Measurements from ENCODE around the gene GALNT14. TPM values are rescaled to one million over a fixed set of nuclear protein-coding genes. Genes with fewer than 3 reads are reported as not detected.

GALNT14 gene
- polyA plus RNA-seq, 1 donor from 2014 or later, result 0.68 TPM

DNA sequence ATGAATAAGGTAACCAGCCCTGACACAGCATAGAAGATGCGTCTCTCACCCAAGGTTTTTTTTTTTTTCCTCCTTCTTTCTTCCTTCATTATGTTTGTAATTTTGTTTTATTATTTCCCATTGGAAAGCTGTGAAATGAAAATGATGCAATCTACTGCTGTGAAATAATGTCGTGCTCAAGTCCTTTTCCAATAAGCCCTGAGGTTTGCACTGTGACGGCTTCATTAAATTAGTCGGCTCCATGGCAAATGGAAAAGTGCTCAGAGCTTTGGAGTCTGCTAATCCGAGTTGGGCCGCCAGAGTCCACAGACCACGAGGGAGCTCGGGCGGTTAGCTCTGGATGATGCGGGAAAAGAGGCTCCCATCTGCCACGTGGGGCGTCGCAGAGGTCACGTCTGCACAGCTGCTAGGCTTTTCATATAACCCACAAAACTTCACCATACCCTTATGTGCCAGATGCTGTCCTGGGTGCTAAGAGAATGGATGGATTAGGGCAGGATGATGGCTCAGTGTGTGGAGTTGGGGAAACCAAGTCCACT lies 238.7 kb downstream of the GALNT14 start:
- Mint-ChIP-seq H3K4me1 (no peaks in the 10 kb centered on the region), H3K36me3 (peaks cover 4% of the 10 kb centered on the region), H3K27ac (no peak overlapping the region), H3K9me3 (peaks cover 0 to 4% (median 4%) of the 10 kb centered on the region in 3 donors), H3K27me3 (no peaks in the 10 kb centered on the region), H3K4me3 (peak overlapping the region in 1 of 4 donors; percentile 9)

DNA sequence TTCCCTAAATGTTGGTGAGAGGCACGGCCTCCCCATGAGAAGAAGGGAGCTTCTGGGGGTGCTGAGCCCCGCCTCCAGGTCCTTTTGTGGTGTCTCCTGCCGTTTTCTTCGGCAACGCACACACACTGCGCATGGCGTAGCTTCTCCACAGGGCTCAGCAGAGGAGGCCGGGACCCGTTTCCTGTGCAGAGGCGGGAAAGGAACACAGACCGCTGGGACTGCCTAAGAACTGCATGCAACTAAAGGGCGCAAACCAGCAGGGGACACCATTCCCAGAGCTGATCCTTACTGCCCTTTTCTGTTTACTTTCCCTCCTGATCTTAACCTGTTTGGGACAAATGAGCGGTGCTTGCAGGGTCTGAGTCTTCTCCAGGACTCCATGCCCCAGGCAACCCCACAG lies 240.7 kb downstream of the GALNT14 start:
- H3K27ac Mint-ChIP-seq, result no peak overlapping the region
- peaks cover 0 to 4% (median 4%) of the 10 kb centered on the region in 3 donors for H3K9me3 Mint-ChIP-seq
- H3K36me3 Mint-ChIP-seq, result peaks cover 2% of the 10 kb centered on the region

DNA sequence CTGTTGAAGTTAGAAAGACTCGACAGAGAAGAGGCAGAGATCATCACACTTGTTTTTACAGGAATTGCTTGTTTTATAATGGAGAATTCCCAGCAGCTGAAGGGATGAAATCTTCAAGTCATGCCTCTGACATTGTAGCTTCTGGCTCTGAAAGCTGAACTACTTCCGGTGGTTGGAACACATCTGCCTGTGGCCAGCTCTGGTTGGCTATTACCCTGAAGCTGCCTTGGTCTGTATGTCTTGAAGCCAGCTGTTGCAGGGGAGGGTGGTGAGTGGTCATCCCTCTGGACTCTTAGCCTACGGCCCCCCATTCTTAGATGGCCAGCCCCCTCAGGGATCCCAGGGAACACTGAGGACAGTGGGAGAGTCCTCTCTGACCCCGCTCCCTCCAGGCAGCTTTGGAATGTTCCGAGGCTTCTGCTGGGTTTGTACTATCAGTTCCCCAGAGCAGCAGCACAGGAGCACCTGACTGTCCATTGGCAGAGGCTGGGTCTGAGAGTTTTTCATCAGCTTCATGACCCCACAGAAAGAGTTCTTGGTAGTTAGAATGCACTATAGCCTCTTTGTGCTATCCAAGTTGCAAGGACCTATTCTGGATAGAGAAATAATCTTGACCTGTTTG lies 243.6 kb downstream of the GALNT14 start:
- no peaks in the 10 kb centered on the region for H3K36me3 Mint-ChIP-seq
- no peaks in the 10 kb centered on the region for H3K4me1 Mint-ChIP-seq
- H3K9me3 Mint-ChIP-seq, result peaks cover 0 to 4% (median 4%) of the 10 kb centered on the region in 3 donors
- no peak overlapping the region for H3K4me3 Mint-ChIP-seq
- H3K27me3 Mint-ChIP-seq, result no peaks in the 10 kb centered on the region
- no peak overlapping the region for H3K27ac Mint-ChIP-seq

More for the DNA sequence above, 240.7 kb downstream of the GALNT14 start:
- Mint-ChIP-seq H3K27me3 (no peaks in the 10 kb centered on the region), H3K4me3 (no peak overlapping the region), H3K4me1 (no peaks in the 10 kb centered on the region)

- Mint-ChIP-seq H3K4me1 (no peaks in the 10 kb centered on the region), H3K36me3 (no peaks in the 10 kb centered on the region), H3K27ac (no peak overlapping the region), H3K4me3 (no peak overlapping the region), H3K9me3 (no peaks in the 10 kb centered on the region), H3K27me3 (no peaks in the 10 kb centered on the region)
Observed at GRCh38 chr2:30888852-30889409, 249.3 kb downstream of the GALNT14 start.

- Mint-ChIP-seq H3K9me3 (no peaks in the 10 kb centered on the region), H3K27ac (no peak overlapping the region), H3K4me3 (no peak overlapping the region), H3K36me3 (peaks cover 4% of the 10 kb centered on the region), H3K4me1 (no peaks in the 10 kb centered on the region), H3K27me3 (peaks cover 4% of the 10 kb centered on the region)
Observed at GRCh38 chr2:30886080-30886479, 252.2 kb downstream of the GALNT14 start.

GRCh38 chr2:30883822-30884221 lies 254.4 kb downstream of the GALNT14 start:
- H3K4me1 Mint-ChIP-seq, result no peaks in the 10 kb centered on the region
- no peaks in the 10 kb centered on the region for H3K9me3 Mint-ChIP-seq
- peaks cover 4% of the 10 kb centered on the region for H3K36me3 Mint-ChIP-seq
- H3K27me3 Mint-ChIP-seq, result peaks cover 4% of the 10 kb centered on the region
- H3K27ac Mint-ChIP-seq, result no peak overlapping the region
- no peak overlapping the region for H3K4me3 Mint-ChIP-seq

DNA sequence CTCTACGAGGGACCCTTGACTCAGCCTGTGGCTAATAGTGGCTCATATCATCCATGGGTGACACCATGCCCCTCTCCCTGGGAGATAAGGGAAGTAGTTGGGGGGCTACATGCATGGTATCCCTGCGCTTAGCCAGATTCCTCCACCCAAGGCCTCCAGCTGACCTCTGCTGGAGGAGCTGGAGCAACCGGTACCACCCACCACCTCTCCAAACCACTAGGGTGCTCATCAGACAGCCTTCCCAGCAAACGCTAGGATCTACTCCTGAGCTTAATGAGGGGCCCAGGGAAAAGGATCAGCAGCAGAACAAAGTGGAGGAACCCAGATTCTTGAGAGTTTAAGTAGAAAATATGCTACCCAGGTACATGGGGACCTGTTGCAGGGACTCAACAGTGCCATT lies 255.1 kb downstream of the GALNT14 start:
- H3K4me1 Mint-ChIP-seq, result no peaks in the 10 kb centered on the region
- H3K36me3 Mint-ChIP-seq, result peaks cover 4% of the 10 kb centered on the region
- H3K9me3 Mint-ChIP-seq, result no peaks in the 10 kb centered on the region
- no peak overlapping the region for H3K4me3 Mint-ChIP-seq
- no peak overlapping the region for H3K27ac Mint-ChIP-seq
- H3K27me3 Mint-ChIP-seq, result peaks cover 4% of the 10 kb centered on the region

GRCh38 chr2:30880516-30880915 lies 257.7 kb downstream of the GALNT14 start:
- Mint-ChIP-seq H3K27me3 (peaks cover 9% of the 10 kb centered on the region), H3K36me3 (peaks cover 4% of the 10 kb centered on the region), H3K4me1 (no peaks in the 10 kb centered on the region), H3K27ac (no peak overlapping the region), H3K9me3 (no peaks in the 10 kb centered on the region), H3K4me3 (peak overlapping the region in 1 of 4 donors; percentile 19)

- peaks cover 15% of the 10 kb centered on the region for H3K27me3 Mint-ChIP-seq
- H3K4me3 Mint-ChIP-seq, result no peak overlapping the region
- peaks cover 4% of the 10 kb centered on the region for H3K36me3 Mint-ChIP-seq
- H3K4me1 Mint-ChIP-seq, result no peaks in the 10 kb centered on the region
- peaks cover 5 to 12% (median 10%) of the 10 kb centered on the region in 3 donors for H3K9me3 Mint-ChIP-seq
- no peak overlapping the region for H3K27ac Mint-ChIP-seq
Observed at GRCh38 chr2:30877833-30878232, 260.4 kb downstream of the GALNT14 start.

DNA sequence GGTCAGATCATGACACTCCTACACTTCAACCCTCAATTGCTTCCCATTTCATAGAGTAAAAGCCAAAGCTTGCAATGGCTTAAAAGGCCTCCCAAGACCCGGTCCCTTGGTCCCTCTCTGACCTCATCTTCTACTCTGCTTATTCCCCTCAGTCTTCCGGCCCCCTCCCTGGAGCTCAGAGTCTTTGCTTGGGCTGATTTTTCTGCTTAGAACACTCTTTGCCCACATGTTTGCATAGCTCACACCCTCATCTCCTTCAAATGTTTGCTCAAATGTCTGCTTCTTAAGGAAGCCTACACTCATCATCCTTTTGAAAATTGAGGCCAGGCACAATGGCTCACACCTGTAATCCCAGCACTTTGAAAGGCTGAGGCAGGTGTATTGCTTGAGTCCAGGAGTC lies 265.4 kb downstream of the GALNT14 start:
- peaks cover 19% of the 10 kb centered on the region for H3K27me3 Mint-ChIP-seq
- no peak overlapping the region for H3K4me3 Mint-ChIP-seq
- no peaks in the 10 kb centered on the region for H3K36me3 Mint-ChIP-seq
- H3K27ac Mint-ChIP-seq, result no peak overlapping the region
- H3K4me1 Mint-ChIP-seq, result peaks cover 0 to 2% (median 0%) of the 10 kb centered on the region in 3 donors
- peaks cover 5 to 12% (median 12%) of the 10 kb centered on the region in 3 donors for H3K9me3 Mint-ChIP-seq

- Mint-ChIP-seq H3K36me3 (no peaks in the 10 kb centered on the region), H3K4me1 (peaks cover 5 to 7% (median 6%) of the 10 kb centered on the region in 3 donors), H3K9me3 (peaks cover 5 to 12% (median 12%) of the 10 kb centered on the region in 3 donors), H3K4me3 (no peak overlapping the region), H3K27ac (no peak overlapping the region), H3K27me3 (peaks cover 24% of the 10 kb centered on the region)
Observed at GRCh38 chr2:30871980-30872789, 266.1 kb downstream of the GALNT14 start.

- Mint-ChIP-seq H3K36me3 (no peaks in the 10 kb centered on the region), H3K4me3 (no peak overlapping the region), H3K4me1 (peaks cover 10 to 14% (median 13%) of the 10 kb centered on the region in 3 donors), H3K27me3 (peaks cover 29% of the 10 kb centered on the region), H3K27ac (no peak overlapping the region), H3K9me3 (peaks cover 6 to 12% (median 12%) of the 10 kb centered on the region in 3 donors)
Observed at GRCh38 chr2:30871440-30871839, 266.8 kb downstream of the GALNT14 start.

DNA sequence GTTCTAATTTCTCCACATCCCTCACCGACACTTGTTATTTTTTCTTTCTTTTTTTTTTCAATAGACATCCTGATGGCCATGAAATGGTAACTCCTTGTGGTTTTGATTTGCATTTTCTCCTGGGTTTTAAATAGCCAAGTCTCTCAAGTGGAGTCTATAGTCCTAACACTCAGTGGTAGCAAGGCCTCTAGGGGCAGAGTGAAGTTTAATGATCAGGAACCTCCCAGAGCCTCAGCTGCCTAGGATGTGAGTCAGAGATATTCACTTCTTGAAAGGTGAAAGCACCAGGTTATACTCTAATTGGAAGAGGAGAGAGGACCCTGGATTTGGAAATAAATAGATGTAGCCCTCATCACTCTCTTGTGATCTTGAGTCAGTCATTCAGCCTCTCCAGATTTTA lies 268.3 kb downstream of the GALNT14 start:
- H3K4me1 Mint-ChIP-seq, result peaks cover 16 to 24% (median 20%) of the 10 kb centered on the region in 3 donors

DNA sequence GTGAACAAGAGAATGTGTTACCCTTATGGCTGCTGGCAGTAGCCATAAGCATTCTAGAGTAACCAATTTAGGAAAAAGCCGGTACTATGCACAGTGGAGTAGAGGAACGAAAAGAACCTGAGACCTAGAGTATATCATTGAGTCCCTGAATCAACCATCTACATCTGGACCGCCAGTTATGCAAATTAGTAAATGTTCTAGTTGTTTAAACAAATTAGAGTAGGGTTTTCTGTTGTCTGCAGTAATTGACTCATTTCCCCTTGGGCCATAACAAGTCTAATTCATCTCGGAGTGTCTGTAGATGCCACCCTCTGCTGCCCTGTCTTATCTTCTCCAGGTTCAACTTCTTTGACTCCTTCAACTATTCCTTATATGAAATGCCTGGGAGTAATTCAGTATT lies 270.9 kb downstream of the GALNT14 start:
- H3K27ac Mint-ChIP-seq, result no peak overlapping the region
- peaks cover 0 to 2% (median 1%) of the 10 kb centered on the region in 3 donors for H3K9me3 Mint-ChIP-seq
- peaks cover 1% of the 10 kb centered on the region for H3K36me3 Mint-ChIP-seq
- peak overlapping the region in 1 of 4 donors; percentile 25 for H3K4me3 Mint-ChIP-seq
- H3K4me1 Mint-ChIP-seq, result peaks cover 16 to 24% (median 20%) of the 10 kb centered on the region in 3 donors
- peaks cover 26% of the 10 kb centered on the region for H3K27me3 Mint-ChIP-seq

More for the DNA sequence above, 268.3 kb downstream of the GALNT14 start:
- H3K36me3 Mint-ChIP-seq, result no peaks in the 10 kb centered on the region
- H3K9me3 Mint-ChIP-seq, result peaks cover 2 to 8% (median 8%) of the 10 kb centered on the region in 3 donors
- peaks cover 31% of the 10 kb centered on the region for H3K27me3 Mint-ChIP-seq
- H3K4me3 Mint-ChIP-seq, result no peak overlapping the region
- H3K27ac Mint-ChIP-seq, result no peak overlapping the region

- H3K4me3 Mint-ChIP-seq, result peak overlapping the region in 2 of 4 donors; percentile 38 to 52
- H3K27me3 Mint-ChIP-seq, result peaks cover 26% of the 10 kb centered on the region
- H3K27ac Mint-ChIP-seq, result no peak overlapping the region
- H3K4me1 Mint-ChIP-seq, result peaks cover 16 to 24% (median 20%) of the 10 kb centered on the region in 3 donors
- H3K9me3 Mint-ChIP-seq, result peaks cover 0 to 2% (median 1%) of the 10 kb centered on the region in 3 donors
- peaks cover 1% of the 10 kb centered on the region for H3K36me3 Mint-ChIP-seq
Observed at GRCh38 chr2:30866974-30867373, 271.3 kb downstream of the GALNT14 start.
